HG03025 (cell line): Measurements from ENCODE around the gene CNNM1.

ENCODE experiments used
- ATAC-seq: cut with Tn5 transposase; IDR thresholded peaks from one replicate; pipeline ENCODE4 v1.9.1; 2021; ENCODE audit warnings: mild to moderate bottlenecking, moderate library complexity; ENCODE audit not compliant: unreplicated experiment, low FRiP score

Gene CNNM1

GRCh38 chr10:99329304-99329553, at the start of gene CNNM1:
Gene CNNM1, plus strand, starts transcription at chr10:99329356. Its CDS starts 32 bp downstream, at chr10:99329388.
- no peak for ATAC-seq

- ATAC-seq, result no peak
Measured at GRCh38 chr10:99279626-99280111, 49.5 kb upstream of the CNNM1 start.

DNA sequence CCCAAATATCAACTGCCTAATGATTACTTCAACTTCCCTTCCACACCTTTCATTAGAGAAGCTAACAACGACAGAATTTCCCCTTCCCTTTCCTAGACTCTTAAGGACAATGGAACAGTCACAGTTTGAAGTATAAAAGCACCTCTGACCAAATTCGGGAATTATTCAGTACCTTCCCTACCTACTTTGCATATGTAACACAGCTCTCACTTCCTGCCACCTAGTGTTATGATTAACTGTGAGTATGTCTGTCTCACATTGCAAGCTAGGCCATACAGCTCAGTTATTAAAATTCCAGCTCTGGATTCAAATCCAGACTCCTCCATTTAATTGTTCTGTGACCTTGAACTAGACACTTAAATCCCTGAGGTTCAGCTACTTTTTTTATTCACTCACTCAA, 48.7 kb upstream of the CNNM1 start:
- ATAC-seq, result no peak

DNA sequence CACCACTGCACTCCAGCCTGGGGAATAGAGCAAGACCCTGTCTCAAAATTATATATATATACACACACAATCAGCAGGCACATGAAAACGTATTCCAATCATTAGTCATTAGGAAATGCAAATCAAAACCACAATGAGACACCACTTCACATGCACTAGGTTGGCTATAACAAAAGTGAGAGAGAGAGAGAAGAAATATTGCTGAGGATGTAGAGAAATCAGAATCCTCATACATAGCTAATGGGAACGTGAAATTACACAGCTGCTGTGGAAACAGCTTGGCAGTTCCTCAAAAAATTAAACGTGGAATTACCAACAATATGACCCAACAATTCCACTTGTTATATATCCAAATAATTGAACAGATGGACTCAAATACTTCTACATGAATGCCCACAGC, 43.3 kb upstream of the CNNM1 start:
- ATAC-seq, result no peak

DNA sequence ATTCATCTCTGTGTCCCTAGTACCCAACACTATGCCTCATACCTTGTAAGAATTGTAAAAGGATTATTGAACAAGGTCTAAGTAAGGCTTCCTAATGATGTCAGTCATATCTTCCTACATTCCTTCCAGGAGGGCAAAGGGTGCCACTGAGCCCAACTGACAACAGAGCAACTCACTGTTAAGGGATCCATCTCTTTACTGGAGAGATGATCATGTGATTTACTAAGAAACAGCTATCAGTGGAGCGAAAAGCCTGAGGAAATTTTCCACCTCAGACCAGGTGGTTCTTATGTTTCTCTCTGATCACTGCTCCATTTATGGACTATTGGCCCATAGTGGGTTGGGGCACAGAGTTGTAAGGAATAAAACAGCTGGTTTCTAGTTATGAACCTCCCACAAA, 38.9 kb upstream of the CNNM1 start:
- no peak for ATAC-seq

GRCh38 chr10:99292159-99292558, 37.0 kb upstream of the CNNM1 start:
- ATAC-seq, result no peak

- no peak for ATAC-seq
Measured at GRCh38 chr10:99296605-99297004, 32.6 kb upstream of the CNNM1 start.

DNA sequence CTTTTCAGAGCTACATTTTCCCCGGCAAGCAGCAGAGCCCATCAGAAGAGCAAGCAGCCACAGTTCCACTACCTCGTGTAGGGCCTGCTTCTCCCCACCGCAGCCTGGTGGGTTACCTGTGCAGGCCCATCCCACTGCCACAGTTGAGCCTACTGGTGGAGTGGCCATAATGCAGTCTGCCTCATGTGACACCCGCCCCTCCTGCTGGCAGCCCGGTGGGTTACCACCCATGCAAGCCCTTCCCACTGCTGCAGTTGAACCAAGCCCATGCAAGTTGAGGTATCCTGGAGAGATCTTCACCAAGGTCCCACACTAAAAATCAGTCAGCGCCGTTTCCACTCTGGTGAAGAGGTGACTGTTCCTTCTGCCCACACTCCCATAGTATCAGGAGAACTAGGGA, 32.1 kb upstream of the CNNM1 start:
- ATAC-seq, result no peak

DNA sequence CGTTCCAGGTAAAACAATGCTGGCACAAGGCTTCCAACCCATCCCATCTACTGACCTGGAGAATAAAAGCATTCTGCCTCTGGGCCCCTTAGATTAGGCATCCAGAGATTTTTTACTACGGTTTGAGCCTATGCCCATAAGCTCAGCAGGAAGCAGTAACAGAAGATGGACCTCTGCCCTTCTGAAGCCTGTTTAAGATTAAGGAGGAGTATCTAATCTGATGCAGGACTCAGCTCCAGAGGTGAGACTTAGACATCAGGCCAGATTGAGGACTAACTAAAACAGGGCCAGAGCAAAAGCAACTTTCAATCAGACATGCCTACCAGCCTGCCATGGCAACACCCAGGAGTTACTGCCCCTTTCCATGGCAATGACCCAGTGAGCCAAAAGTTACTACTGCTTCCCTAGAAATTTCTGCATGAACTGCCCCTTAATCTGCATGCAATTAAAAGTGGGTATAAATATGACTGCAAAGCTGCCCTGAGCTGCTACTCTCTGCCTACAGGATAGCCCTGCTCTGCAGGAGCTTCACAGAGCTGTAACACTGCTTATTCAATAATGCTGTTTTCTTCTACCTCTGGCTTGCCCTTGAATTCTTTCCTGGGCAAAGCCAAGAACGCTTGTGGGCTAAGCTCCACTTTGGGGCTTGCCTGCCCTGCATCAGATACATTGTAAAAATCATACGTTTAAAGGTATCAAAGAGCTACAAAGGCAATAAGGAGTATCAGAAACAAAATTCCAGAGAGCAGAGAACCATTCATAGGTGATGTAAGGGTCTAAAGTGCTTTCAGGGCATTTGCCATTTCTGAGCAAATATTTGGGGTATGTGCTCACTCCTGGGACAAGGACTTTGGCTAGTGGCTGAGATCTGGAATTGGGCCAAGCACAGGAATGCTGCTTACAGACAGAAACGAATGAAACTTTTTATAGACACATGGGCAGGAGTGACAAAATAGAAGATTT, 25.0 kb upstream of the CNNM1 start:
- ATAC-seq, result no peak

GRCh38 chr10:99304862-99305229, 24.3 kb upstream of the CNNM1 start:
- no peak for ATAC-seq

DNA sequence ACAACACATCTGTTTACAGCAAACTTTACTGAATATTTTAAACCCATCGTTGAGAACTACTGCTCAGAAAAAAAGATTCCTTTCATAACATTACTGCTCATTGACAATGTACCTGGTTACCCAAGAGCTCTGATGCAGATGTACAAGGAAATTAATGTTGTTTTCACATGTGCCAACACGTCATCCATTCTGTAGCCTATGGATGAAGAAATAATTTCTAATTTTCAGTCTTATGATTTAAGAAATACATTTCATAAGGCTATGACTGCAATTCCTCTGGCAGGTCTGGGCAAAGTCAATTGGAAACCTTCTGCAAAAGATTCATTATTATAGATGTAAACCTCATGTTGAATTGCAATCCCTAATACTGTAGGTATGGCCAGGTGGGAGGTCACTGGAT, 16.7 kb upstream of the CNNM1 start:
- ATAC-seq, result no peak

- ATAC-seq, result no peak
Measured at GRCh38 chr10:99315853-99316252, 13.3 kb upstream of the CNNM1 start.

DNA sequence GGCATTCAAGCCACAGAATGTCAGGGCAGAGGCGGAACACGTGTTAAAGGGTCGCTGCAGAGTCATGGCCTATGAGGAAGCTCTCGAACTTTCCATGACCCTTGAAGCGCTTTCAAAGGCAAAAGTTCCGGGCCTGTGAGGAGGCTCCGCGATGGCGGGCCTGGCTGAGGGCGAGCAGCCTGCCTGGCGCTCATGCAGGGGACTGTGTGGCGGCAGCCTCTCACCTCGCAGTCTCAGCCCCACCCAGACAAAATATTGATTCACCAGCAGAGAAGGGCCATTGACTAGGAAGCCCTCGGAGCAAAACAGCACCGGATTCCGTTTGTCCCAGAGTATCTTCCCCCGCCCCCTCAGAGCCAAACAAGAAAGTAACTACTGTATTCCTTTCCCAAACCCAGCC, 12.8 kb upstream of the CNNM1 start:
- ATAC-seq, result no peak

DNA sequence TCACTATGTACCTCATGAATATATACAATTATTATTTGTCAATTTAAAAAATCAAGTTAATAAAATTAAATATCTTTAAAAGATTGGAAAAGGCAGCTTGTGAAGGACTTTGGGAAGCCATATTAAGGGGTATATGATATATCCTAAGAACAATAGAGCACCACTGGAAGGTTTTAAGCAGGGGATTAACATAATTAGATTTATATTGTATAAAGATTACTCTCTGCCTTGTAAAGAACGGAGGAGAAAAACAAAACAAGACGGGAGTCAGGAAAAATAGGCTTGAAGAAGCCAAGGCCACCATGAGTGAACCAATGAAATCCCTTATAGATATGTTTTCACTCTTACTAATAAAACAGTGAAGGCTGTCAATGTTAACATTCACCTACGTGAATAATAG, 11.1 kb upstream of the CNNM1 start:
- ATAC-seq, result no peak

DNA sequence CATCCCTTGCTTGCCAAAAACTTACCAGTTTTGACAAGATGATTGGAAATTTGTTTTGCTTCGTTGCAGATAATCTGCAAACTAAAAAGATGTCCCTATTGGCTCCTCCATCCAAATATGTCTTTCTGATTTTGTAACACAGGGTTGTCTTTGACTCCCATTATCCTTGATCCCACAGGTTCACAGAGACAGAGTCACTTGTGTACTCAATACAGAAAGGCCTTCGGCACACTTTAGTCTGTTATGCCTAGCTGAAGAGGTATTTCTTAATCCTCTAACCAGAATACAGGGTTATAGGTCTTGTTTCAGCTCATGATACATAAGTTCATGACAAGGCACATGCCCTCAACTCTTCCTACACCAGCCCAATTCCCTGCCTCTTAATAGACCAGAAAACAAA, 10.7 kb upstream of the CNNM1 start:
- ATAC-seq, result no peak

- no peak for ATAC-seq
Measured at GRCh38 chr10:99325281-99325680, 3.9 kb upstream of the CNNM1 start.

DNA sequence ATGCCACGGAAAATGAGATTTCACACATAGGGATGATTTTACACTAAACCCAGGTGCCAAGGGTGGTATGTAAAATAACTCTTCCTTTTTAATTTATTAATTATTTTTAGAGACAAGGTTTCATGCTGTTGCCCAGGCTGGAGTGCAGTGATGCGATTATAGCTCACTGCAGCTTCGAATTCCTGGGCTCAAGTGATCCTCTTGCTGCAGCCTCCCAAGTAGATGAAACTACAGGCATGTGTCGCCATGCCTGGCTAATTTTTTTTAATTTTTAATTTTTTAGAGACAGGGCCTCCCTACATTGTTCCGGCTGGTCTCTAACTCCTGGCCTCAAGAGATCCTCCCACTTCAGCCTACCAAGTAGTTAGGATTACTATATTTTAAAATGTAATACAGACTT, 2.3 kb upstream of the CNNM1 start:
- ATAC-seq, result no peak

GRCh38 chr10:99328579-99329303, 415 bp upstream of the CNNM1 start:
- ATAC-seq, result no peak

- no peak for ATAC-seq
Measured at GRCh38 chr10:99329554-99330346, 594 bp downstream of the CNNM1 start.

- no peak for ATAC-seq
Measured at GRCh38 chr10:99330347-99330924, 1.3 kb downstream of the CNNM1 start.
